H9 (cell line): ENCODE results near the gene ZMAT5. TPM values are rescaled to one million over a fixed set of nuclear protein-coding genes. Genes with fewer than 3 reads are reported as not detected.

Source experiments
- DNase-seq: peaks from one replicate; pipeline ENCODE4 v3.0.0-alpha.2; 2017
- H2AFZ ChIP-seq: one replicate; pipeline ENCODE4 v1.6.1; 2013; ENCODE audit warnings: mild to moderate bottlenecking, low read length, control low read depth, moderate library complexity
- H2AK5ac ChIP-seq: 2 replicates; pipeline ENCODE4 v1.6.1; 2013; ENCODE audit warnings: low read length, control low read depth, mixed read lengths; ENCODE audit not compliant: insufficient read length
- H2BK120ac ChIP-seq: one replicate; pipeline ENCODE4 v1.6.1; 2013; ENCODE audit warnings: low read depth, mild to moderate bottlenecking, low read length, control low read depth, inconsistent platforms; ENCODE audit not compliant: poor library complexity, severe bottlenecking
- H2BK12ac ChIP-seq: 2 replicates; pipeline ENCODE4 v1.6.1; 2013; ENCODE audit warnings: low read length, control low read depth, mixed read lengths, low read depth; ENCODE audit not compliant: insufficient read length
- H2BK15ac ChIP-seq: 2 replicates; pipeline ENCODE4 v1.6.1; 2013; ENCODE audit warnings: low read depth, low read length, control low read depth
- H2BK20ac ChIP-seq: one replicate; pipeline ENCODE4 v1.6.1; 2013; ENCODE audit warnings: low read depth, mild to moderate bottlenecking, low read length, control low read depth, inconsistent platforms; ENCODE audit not compliant: poor library complexity, severe bottlenecking
- H2BK5ac ChIP-seq: 2 replicates; pipeline ENCODE4 v1.6.1; 2013; ENCODE audit warnings: low read length, control low read depth, mixed read lengths; ENCODE audit not compliant: insufficient read length
- H3K14ac ChIP-seq: 2 replicates; pipeline ENCODE4 v1.6.1; 2013; ENCODE audit warnings: low read length, control low read depth; ENCODE audit not compliant: insufficient read depth
- H3K18ac ChIP-seq: 2 replicates; pipeline ENCODE4 v1.6.1; 2013; ENCODE audit warnings: low read depth, mild to moderate bottlenecking, mixed read lengths, low read length, control low read depth; ENCODE audit not compliant: insufficient read length
- H3K23ac ChIP-seq: 2 replicates; pipeline ENCODE4 v1.6.1; 2013; ENCODE audit warnings: low read length, control low read depth, mixed read lengths, low read depth; ENCODE audit not compliant: insufficient read length
- H3K23me2 ChIP-seq: 2 replicates; pipeline ENCODE4 v1.6.1; 2013; ENCODE audit warnings: low read depth, mild to moderate bottlenecking, mixed read lengths, low read length, control low read depth; ENCODE audit not compliant: insufficient read length, poor library complexity, severe bottlenecking
- H3K27ac ChIP-seq: 2 replicates; pipeline ENCODE4 v1.5.1; 2013; ENCODE audit warnings: low read length, control low read depth, mixed read lengths, low read depth; ENCODE audit not compliant: insufficient read length
- H3K27me3 ChIP-seq: 2 replicates; pipeline ENCODE4 v1.6.1; 2013; ENCODE audit warnings: low read length, control low read depth, inconsistent platforms; ENCODE audit not compliant: insufficient read depth
- H3K4ac ChIP-seq: 2 replicates; pipeline ENCODE4 v1.6.1; 2013; ENCODE audit warnings: low read depth, mild to moderate bottlenecking, control low read depth, inconsistent platforms, low read length, moderate library complexity
- H3K4me1 ChIP-seq: 2 replicates; pipeline ENCODE4 v1.6.1; 2013; ENCODE audit warnings: low read length, control low read depth, inconsistent platforms; ENCODE audit not compliant: insufficient read depth
- H3K4me2 ChIP-seq: 2 replicates; pipeline ENCODE4 v1.6.1; 2013; ENCODE audit warnings: low read length, control low read depth, mixed read lengths; ENCODE audit not compliant: insufficient read length, insufficient read depth
- H3K56ac ChIP-seq: 2 replicates; pipeline ENCODE4 v1.6.1; 2013; ENCODE audit warnings: low read depth, mild to moderate bottlenecking, mixed read lengths, low read length, control low read depth; ENCODE audit not compliant: insufficient read length
- H3K79me1 ChIP-seq: 2 replicates; pipeline ENCODE4 v1.6.1; 2013; ENCODE audit warnings: low read depth, mild to moderate bottlenecking, moderate library complexity, low read length, control low read depth, inconsistent platforms; ENCODE audit not compliant: insufficient read depth, poor library complexity, severe bottlenecking
- H3K79me2 ChIP-seq: 2 replicates; pipeline ENCODE4 v1.6.1; 2013; ENCODE audit warnings: low read length, control low read depth, inconsistent platforms; ENCODE audit not compliant: insufficient read depth
- H3K9ac ChIP-seq: 2 replicates; pipeline ENCODE4 v1.6.1; 2013; ENCODE audit warnings: low read length, control low read depth, mixed read lengths; ENCODE audit not compliant: insufficient read length; ENCODE audit errors: extremely low read depth
- H3K9me3 ChIP-seq: one replicate; pipeline ENCODE4 v1.6.1; 2013; ENCODE audit warnings: low read depth, low read length, inconsistent platforms; ENCODE audit not compliant: control insufficient read depth
- H3T11ph ChIP-seq: one replicate; pipeline ENCODE4 v1.6.1; 2013; ENCODE audit warnings: mild to moderate bottlenecking, low read length, control low read depth, inconsistent platforms
- H4K20me1 ChIP-seq: one replicate; pipeline ENCODE4 v1.6.1; 2013; ENCODE audit not compliant: control insufficient read depth, insufficient read length, insufficient read depth
- H4K5ac ChIP-seq: 2 replicates; pipeline ENCODE4 v1.6.1; 2013; ENCODE audit warnings: low read depth, mild to moderate bottlenecking, mixed read lengths, low read length, control low read depth; ENCODE audit not compliant: insufficient read length
- H4K8ac ChIP-seq: replicated peaks from 2 replicates; pipeline ENCODE4 v1.6.1; 2013; ENCODE audit warnings: low read length, control low read depth, mixed read lengths, low read depth; ENCODE audit not compliant: insufficient read length
- H4K91ac ChIP-seq: 2 replicates; pipeline ENCODE4 v1.6.1; 2013; ENCODE audit warnings: low read depth, mild to moderate bottlenecking, moderate library complexity, mixed read lengths, low read length, control low read depth; ENCODE audit not compliant: insufficient read length
- H3K27ac Mint-ChIP-seq, 3 experiments: 2 replicates in 2 of 3; 3 replicates in 1 of 3; pipeline ENCODE4 v1.8.0; 2020 to 2021; ENCODE audit warnings: mixed read lengths in 3 of 3, mild to moderate bottlenecking in 1 of 3, moderate library complexity in 1 of 3
- H3K27me3 Mint-ChIP-seq: 2 replicates; pipeline ENCODE4 v1.8.0; 2021; ENCODE audit warnings: low read depth, mild to moderate bottlenecking, moderate library complexity, mixed read lengths
- H3K36me3 Mint-ChIP-seq, 3 experiments: 2 replicates in 2 of 3; 3 replicates in 1 of 3; pipeline ENCODE4 v1.8.0; 2020 to 2021; ENCODE audit warnings: low read depth in 3 of 3, mixed read lengths in 3 of 3; ENCODE audit not compliant: insufficient read depth in 1 of 3
- H3K4me1 Mint-ChIP-seq, 2 experiments: 2 replicates each; pipeline ENCODE4 v1.8.0; 2020; ENCODE audit warnings: mixed read lengths in 2 of 2
- H3K4me3 Mint-ChIP-seq, 2 experiments: 2 replicates in 1 of 2; 3 replicates in 1 of 2; pipeline ENCODE4 v1.8.0; 2020 to 2021; ENCODE audit warnings: mild to moderate bottlenecking in 2 of 2, mixed read lengths in 2 of 2, moderate library complexity in 1 of 2
- H3K9me3 Mint-ChIP-seq, 2 experiments: 2 replicates in 1 of 2; 3 replicates in 1 of 2; pipeline ENCODE4 v1.8.0; 2020; ENCODE audit warnings: mild to moderate bottlenecking in 2 of 2, mixed read lengths in 2 of 2, moderate library complexity in 1 of 2
- CTCF ChIP-seq: fragments of 200-600 bp; sonication (generic); conservative IDR thresholded peaks from 3 replicates; pipeline ENCODE4 v1.8.0; 2021; ENCODE audit warnings: antibody characterized with exemption, mild to moderate bottlenecking
- WGBS: extraction: QIAGEN DNeasy Blood & Tissue Kit; methylation state at CpG from one replicate; pipeline ENCODE4 v1.1.7; 2013; ENCODE audit warnings: missing lambda C conversion rate, low lambda C conversion rate, mixed read lengths; ENCODE audit not compliant: insufficient read length; ENCODE audit errors: extremely low coverage; 5-methylcytosine and 5-hydroxymethylcytosine counted together
- total RNA-seq: library from RNA; stranded (reverse); gene quantifications from 2 replicates; pipeline ENCODE4 v1.2.1, GENCODE V29; 2021

Gene ZMAT5
- total RNA-seq, 1 experiment from 2014 or later: 13.9 TPM

DNA sequence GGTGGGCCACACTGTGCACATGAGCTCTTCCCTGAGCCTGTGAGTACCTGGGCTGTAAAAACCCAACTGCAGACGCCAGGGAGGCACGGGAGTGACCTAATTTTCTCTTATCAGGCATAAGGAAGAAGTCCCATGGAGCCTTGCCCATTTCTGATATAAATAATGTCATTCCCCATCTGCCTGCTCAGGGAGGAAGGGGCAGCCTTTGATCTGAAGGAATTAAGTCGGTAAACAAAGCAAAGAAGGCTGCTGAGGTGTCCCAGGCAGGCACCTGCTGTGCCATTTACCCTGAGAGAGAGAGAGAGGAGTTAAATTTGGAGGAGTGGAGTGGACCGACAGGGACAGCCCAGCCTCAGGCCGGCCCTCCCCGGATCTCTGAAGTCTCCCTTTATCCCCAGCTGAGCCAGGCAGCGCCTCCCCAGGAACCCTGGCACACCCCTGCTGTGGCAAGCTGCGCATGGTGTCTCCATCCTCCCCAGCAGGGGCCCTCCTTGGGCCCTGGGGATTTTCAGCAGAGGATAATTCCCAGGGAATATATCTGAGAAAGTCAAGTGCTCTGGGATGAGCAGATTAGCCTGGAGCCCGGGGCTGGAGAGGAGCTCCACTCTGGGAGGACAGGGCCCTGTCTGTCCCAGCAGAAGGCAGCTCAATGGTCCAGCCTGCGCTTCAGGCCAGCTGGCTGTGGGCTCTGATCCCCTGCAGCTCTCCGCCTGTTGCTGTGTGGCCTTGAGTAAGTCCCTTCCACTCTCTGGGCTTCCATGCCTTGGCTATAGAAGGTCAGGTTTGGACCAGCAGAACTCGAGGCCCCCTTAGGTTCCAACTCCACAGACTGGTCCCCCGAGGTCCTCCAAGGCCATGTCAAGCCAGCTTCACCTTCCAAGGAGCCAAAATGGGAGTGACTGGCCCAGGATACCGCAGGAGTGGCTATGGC lies 64.5 kb downstream of the ZMAT5 start:
- H3K27ac ChIP-seq: no peak overlapping the region
- H2AFZ ChIP-seq: no peak overlapping the region
- TF ChIP-seq CTCF: no peak
- H3K18ac ChIP-seq: no peak overlapping the region
- H3K79me1 ChIP-seq: no peaks in the 10 kb centered on the region
- no peak overlapping the region for H3T11ph ChIP-seq
- H2BK5ac ChIP-seq: no peak overlapping the region
- no peak overlapping the region for H3K9ac ChIP-seq
- peaks cover 9% of the 10 kb centered on the region for H3K23me2 ChIP-seq
- no peak overlapping the region for H2BK12ac ChIP-seq
- WGBS: no CpG with 5 or more reads among the region's 14 CpGs
- H2BK20ac ChIP-seq: no peak overlapping the region
- no peak overlapping the region for H2BK120ac ChIP-seq
- H3K23ac ChIP-seq: no peak overlapping the region
- peaks cover 41 to 62% of the 10 kb centered on the region in 2 experiments for H3K4me1 Mint-ChIP-seq
- H3K27ac Mint-ChIP-seq: no peak overlapping the region
- H3K27me3 ChIP-seq: no peaks in the 10 kb centered on the region; the same call in 1 of the 2 replicates
- no peak overlapping the region for H3K56ac ChIP-seq
- no peak overlapping the region for H3K4me2 ChIP-seq
- H3K36me3 Mint-ChIP-seq: peaks cover 0 to under 1% (median 0%) of the 10 kb centered on the region in 3 experiments; a peak in 2 of 7 replicates
- H3K14ac ChIP-seq: no peak overlapping the region; the same call in 1 of the 2 replicates
- peak overlapping the region in 1 of 2 experiments; percentile 61; a peak in 2 of 5 replicates for H3K4me3 Mint-ChIP-seq
- peaks cover 79% of the 10 kb centered on the region for H3K27me3 Mint-ChIP-seq
- H4K8ac ChIP-seq: no peak overlapping the region
- H3K79me2 ChIP-seq: no peaks in the 10 kb centered on the region
- H2AK5ac ChIP-seq: no peak overlapping the region
- H3K4ac ChIP-seq: no peak overlapping the region
- H3K4me1 ChIP-seq: peaks cover 6% of the 10 kb centered on the region; the same call in 1 of the 2 replicates
- no peak overlapping the region for H4K91ac ChIP-seq
- H3K9me3 Mint-ChIP-seq: no peaks in the 10 kb centered on the region
- H3K9me3 ChIP-seq: no peaks in the 10 kb centered on the region
- H4K20me1 ChIP-seq: no peaks in the 10 kb centered on the region
- H4K5ac ChIP-seq: no peak overlapping the region
- DNase-seq: no peak
- no peak overlapping the region for H2BK15ac ChIP-seq
